GM18511 (cell line): ENCODE results near the gene SNTA1.
"Not testable (repeated sequence)": the region's sequence is repeated elsewhere in the genome, so short reads cannot be mapped to it uniquely, and the experiment has no call there.

Experiments used
- ATAC-seq: cut with Tn5 transposase; IDR thresholded peaks from one replicate; pipeline ENCODE4 v1.9.1; 2021; ENCODE audit warnings: mild to moderate bottlenecking, moderate library complexity; ENCODE audit not compliant: unreplicated experiment

Gene SNTA1

DNA sequence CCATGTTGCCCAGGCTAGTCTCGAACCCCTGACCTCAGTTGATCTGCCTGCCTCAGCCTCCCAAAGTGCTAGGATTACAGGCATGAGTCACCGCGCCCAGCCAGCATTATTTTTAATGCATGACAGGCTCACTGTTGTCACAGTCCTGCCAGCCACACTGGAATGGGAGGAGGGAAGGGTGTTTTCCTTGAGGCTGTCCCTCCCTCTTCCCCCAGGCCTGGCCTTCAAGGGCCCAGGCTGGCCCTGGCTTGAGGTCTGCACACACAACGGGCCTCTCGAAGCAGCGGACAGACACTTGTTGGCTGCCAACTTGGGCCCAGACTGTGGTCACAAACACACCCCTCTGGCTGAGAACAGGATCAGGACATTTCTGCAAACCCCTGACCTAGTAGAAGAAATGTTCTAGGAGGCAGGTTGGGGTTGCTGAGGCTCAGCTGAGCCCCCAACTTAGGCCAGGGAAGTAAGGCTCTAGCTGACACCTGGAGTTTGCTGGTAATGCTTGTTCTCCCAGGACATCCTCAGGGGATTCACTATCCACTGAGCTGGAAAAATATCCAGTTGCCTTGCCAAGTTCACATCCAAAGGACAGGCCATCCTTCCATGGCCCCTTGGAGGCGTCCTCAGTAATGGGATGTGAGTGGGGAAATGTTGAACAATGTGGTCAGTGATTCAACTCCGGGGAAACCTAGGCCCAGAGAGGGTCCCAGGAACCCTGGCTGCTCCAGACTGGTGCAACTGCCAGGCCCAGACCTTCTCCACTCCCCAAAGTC, 9.9 kb downstream of the SNTA1 start:
- ATAC-seq: no peak

DNA sequence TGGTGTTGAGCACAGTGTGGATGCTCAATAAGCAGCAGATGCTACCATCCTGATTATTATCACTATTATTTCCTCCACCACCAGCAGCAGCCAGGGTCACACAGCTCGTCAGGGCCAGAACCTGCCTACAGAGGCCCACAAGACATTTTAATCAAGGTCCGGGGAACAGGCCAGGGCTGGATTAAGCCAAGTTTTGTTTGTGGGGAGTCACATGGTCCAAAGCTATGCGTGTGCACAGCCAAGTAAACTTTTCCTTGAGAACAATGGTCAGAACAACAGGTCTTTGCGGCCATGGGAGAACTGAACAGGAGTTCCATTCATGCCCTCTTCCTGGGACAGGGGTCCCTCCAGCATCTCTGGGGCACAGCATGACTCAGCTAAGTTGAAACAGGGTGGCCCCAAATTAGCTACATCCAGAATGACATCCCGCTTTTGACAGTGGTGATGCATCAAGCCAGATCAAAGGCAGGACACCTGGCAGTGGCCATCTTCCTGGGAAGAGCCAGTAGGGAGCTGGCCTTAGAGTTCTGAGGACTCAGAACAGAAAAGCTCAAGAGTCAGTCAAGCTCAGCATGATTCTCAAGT, 11.7 kb downstream of the SNTA1 start:
- no peak for ATAC-seq

DNA sequence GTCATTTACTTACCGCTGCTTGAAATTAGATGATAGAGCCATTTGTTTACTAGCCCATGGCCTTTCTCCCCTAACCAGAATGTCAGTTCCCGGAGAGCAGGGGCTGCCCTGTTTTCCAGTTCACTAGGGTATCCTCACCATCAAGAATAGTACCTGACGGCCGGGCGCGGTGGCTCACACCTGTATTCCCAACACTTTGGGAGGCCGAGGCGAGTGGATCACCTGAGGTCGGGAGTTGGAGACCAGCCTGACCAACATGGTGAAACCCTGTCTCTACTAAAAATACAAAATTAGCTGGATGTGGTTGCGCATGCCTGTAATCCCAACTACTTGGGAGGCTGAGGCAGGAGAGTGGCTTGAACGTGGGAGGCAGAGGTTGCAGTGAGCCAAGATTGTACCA, 19.7 kb downstream of the SNTA1 start:
- ATAC-seq: not testable (repeated sequence)

DNA sequence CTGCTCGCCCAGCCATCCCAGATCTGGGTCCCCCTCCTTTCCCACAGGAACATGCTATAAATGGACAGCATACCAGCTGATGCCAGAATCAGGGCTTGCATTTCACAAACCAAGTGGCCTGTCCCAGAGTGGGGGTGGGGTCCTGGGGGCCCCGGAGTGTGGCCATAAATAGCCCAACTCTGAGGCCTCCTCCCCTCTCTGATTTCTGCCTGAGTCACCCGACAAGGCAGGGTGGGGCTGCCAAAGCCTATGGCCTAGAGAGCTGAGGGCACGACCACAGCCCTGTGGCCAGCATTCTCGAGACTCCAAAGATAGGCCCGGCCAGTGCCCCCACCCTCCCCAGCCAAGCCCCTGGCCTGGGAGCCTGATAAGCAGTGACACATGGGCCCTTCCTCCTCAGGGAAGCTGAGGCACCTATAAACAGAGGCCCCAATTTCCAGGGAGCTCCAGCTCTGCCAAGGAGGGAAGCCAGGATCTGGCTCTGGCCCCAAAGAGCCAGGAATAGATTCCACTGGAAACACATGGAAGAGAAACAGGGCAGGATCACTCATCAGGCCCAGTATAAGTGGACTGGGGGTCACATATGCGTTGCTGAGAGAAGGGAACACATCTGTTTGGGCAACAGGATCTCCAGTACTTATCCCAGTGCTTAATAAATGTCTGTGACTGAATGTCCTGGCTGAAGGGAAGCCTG, 20.3 kb downstream of the SNTA1 start:
- no peak for ATAC-seq

DNA sequence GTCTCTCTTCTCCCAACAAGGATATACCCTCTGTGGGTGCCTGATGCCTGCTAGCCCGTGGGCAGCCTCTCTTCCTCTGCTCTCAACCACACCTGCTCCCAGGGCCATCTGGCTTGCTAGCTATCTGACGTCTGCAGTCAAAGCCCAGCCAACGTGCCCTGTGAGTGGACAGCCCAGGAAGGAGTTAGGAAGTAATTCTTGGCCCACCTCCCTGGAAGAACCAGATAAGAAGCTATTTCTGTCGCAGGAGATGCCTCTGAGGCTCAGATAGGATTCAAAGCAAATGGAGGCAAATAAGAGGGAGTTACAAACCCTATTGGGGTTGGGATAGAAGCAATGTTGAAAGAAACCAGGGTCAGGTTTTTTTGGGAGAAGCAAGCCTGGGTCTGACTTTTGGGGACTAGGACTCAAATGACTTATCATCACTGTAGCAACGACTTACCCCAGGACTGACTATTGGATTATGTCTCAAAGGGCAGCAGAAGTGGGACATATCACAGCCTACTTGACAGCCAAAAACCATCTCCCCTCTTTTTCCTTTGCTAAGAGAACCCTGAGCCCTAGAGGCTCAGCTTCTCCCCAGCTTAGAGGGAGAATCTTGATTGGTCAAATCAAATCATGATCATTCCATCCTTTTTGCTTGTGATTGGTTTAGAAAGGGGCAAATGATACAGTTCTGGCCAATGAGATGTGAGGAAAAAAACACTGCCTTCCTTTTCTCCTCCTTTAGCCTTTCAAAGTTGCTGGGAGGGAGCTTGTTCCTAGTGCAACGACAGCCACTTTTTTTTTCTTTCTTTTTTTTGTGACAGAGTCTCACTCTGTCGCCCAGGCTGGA, 24.2 kb downstream of the SNTA1 start:
- ATAC-seq: no peak

DNA sequence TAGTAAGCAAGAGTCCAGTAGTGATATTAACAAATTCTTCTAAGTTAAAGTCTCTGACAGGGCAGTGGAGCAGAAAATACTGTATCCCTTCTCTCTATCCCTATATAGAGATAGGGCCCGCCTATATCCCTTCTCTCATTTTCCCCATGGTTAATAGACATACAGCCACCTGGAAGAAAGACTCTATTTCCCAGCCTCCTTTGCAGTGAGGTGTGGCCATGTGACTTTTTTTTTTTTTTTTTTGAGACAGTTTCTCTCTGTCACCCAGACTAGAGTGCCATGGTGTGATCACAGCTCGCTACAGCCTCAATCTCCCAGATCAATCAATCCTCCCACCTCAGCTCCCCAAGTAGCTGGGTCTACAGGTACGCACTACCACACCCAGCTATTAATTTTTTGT, 25.5 kb downstream of the SNTA1 start:
- ATAC-seq: no peak

DNA sequence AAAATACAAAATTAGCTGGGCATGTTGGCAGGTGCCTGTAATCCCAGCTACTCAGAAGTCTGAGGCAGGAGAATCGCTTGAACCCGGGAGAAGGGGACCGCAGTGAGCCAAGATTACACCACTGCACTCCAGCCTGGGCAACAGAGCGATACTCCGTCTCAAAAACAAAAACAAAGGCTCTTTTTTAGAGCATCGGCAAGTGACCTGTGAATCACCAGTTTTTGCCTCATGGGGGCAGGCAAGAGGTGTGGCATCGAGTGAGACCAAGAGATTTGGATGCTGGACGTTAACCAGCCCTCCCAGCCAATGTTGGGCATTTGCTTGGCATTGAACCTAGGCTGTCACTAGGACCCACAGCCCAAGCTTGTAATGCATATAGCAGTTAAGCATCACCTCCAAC, 27.6 kb downstream of the SNTA1 start:
- no peak for ATAC-seq

DNA sequence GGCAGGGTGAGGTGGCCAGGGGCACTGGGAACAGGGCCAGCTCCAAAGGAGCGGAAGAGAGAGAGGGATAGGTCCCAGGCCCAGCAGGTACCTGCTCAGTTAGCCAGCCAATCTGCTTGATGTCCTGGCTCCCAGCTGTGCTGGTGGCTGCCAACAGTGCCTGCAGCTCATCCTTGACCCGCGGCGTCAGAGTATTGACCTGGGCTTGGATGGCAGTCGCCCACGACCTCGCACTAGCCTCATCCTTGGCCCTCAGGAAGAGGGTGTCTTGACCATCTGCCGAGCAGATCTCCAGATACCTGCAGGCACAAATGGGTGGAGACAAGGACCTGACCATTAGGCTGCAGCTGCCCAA, 31.1 kb downstream of the SNTA1 start:
- no peak for ATAC-seq

DNA sequence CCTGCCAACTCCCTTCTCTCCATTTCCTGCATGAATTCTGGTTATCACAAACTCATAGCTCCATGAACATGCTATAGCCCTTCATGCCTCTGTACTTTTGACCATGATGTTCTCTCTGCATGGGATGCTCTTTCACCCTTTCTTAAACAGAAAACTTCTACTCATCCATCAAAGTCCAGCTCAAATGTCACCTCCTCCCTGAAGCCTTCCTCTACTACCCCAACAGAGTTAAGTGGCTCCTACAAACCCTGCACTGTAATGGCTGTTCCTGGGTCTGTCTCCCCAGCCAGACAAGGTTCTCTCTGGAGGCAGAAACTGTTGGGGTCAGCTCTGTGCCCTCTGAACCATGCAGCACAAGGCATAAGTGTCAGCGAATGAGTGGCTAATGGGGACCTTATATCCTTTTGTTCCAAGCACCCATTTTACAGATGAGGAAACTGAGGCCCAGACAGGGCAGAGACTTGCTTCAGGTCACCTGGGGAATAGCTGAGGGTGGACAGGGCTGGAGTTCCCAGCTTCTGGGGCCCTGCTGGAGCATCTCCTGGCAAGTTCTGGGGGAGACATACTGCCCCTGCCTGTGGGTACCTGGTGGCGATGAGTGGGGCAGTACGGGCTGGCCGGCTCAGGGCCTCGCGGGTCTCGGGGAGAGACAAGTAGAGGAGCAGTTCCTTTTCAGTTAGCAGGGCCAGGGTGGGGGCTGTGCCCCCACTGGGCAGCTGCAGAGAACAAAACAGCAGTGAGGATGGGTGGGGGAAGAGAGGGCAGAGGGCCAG, 31.7 kb downstream of the SNTA1 start:
- no peak for ATAC-seq

DNA sequence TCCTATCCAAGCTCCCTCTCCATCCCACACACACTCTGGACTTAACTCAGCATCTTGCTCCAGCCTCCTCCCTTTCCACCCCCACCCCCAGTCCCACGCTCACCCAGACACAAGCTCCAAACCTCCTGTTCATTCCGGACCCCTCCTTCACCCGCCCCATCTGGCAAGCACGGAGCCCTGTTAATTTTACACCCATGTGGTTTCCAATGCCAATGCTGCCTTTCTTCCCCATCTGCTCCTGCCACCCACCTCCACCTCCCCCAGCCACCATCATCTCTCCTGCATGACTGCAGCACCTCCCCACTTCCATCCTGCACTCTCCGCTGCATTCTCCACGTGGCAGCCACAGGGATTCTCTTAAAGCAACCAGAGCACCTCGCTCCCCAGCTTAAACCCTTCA, 32.3 kb downstream of the SNTA1 start:
- ATAC-seq: no peak

DNA sequence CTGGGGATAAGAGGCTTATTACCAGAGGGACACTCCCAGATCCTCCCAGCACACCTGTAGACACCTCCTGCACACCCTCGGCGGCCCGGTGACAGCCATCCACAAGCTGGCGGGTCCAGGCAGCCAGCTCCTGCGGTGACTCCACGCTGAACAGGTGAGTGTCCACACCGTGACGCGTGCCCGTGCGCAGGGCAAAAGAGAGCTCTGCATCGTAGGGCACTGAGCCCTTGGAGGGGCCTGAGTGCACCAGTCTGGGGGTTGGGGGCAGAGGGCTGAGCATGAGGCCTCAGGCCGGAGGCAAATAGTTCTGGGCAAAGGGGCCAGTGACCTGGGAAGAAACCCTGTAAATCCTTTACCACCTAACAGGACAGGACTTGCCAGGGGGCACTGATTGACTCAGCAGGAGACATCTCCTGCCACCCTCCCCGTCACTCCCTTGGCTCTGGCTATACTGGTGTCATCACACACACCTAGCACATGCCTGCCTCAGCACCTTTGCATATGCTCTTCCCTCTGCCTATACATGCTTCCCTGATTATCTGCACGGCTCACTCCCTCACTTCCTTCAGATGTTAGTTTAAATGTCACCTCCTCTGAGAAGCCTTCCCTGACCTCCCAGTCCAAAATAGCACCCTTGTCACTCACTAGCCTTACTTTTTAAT, 33.4 kb downstream of the SNTA1 start:
- no peak for ATAC-seq

DNA sequence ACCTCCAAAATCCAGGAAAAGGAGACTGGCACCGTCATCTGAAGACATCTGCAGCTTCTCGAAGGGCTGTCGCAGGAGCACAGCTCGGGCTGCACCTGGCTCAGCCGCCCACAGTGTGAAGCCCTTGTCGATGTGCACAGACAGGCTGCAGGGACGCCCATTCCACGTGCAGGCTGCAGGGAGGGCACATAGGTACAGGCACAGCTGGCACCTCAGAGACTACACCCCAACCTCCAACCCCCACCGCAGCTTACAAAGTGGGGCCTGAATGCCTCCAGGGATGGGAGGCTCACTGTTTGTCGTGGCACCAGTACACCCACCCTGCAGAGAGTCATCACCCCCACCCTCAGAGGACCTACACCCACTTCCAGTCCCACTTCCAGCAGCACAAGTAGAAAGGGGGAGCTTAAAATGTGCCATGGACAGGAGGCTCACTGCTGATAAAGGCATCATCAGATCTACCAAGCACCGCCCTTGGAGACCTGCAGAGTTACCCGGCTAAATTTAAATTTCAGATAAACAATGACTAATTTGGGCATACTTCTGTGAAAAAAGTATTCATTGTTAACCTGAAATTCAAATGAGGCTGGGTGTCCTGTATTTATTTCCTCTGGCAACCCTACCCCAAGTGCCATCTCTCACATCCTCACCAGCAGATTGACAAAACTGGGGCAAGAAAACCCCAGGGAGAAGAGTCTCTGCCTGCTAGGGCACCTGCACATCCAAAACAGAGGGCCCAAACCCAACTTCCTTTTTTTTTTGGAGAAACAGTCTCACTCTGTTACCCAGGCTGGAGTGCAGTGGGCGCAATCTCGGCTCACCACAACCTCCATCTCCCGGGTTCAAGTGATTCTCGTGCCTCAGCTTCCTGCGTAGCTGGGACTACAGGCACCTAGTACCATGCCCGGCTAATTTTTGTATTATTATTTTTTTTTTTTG, 34.6 kb downstream of the SNTA1 start:
- ATAC-seq: no peak

DNA sequence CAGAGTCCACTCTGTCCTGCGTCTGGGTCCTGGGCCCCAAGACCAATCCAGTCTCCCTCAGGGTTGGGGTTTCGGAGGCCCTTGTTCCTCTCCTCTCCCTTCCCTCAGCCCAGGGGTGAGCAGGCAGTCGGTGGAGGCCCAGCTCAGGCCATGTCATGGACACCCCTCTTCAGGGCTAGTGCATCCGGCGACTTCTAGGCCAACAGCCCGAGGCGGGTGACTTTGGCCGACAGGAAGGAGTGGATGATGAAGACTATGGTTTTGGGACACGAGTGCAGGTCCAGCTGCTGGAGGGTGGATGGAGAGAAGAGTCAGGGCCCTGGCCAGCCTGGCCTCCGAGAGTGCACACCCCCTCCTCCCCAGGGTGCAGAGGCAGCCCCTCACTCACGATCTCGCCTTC, 35.2 kb downstream of the SNTA1 start:
- ATAC-seq: no peak

DNA sequence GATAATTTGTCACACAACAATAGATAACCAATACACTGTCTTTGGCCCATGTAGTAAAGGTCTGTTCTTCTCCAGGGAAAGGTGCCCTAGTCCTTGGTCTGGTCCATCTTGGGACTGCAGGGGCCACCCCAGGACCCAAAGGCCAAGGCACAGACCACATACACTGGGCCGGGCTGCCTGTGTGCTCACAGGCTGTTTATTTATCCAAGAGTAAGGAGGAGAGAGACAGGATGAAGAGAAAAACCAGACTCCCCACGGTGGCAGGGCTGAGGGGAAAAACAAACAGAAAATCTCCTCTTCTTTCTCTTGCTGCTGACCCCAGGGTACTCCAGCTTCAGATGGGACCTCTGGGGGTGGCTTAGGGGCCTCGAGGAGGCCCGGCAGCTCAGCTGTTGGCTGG, 35.8 kb downstream of the SNTA1 start:
- ATAC-seq: no peak

DNA sequence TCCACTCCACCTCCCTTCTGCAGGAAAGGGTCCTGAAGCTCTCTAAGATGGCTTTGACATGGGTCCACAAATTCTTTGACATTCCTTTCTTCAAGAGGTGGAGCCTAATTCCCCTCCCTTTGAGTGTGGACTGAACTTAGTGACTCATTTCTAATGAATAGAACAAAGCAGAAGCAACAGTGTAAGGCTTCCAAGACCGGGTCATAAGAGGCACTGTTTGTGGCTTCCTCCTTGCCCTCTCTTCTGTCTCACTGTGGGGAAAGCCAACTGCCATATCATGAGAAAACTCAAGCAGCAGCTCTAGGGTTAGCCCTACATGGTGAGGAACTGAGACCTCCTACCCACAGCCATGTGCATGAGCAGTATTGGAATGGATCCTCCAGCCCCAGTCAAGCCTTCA, 36.3 kb downstream of the SNTA1 start:
- no peak for ATAC-seq

DNA sequence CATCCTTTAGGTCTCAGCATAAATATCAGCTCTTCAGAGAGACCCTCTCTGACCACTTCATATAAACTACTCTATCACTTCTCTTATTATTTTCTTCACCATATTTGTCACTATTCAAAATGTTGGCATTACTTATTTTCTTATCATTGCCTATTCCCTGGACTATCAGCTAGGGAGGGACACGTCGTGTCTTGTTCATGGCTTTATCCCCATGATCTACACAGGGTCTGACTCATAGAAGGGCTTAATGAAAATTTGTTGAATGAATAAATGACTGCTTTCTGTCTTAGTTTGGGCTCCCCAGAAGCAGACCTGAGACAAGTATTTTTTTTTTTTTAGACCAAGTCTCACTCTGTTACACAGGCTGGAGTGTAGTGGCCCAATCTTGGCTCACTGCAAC, 39.3 kb downstream of the SNTA1 start:
- ATAC-seq: no peak

DNA sequence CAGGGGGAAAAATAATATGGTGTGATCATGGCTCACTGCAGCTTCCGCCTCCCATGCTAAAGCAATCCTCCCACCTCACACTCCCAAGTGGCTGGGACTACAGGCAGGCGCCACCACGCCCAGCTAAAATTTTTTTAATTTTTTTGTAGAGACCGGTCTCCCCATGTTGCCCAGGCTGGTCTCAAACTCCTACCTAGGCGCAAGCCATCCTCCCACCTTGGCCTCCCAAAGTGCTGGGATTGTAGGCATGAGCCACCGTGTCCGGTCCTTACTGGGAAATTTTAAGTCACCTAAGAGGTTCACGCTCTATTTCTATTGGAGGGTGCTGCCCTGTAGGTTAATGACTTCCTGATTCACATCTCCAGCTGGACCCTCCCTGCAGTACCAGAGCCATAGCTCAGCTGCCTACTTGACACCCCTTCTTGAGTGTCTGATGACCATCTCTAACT, 41.6 kb downstream of the SNTA1 start:
- no peak for ATAC-seq

DNA sequence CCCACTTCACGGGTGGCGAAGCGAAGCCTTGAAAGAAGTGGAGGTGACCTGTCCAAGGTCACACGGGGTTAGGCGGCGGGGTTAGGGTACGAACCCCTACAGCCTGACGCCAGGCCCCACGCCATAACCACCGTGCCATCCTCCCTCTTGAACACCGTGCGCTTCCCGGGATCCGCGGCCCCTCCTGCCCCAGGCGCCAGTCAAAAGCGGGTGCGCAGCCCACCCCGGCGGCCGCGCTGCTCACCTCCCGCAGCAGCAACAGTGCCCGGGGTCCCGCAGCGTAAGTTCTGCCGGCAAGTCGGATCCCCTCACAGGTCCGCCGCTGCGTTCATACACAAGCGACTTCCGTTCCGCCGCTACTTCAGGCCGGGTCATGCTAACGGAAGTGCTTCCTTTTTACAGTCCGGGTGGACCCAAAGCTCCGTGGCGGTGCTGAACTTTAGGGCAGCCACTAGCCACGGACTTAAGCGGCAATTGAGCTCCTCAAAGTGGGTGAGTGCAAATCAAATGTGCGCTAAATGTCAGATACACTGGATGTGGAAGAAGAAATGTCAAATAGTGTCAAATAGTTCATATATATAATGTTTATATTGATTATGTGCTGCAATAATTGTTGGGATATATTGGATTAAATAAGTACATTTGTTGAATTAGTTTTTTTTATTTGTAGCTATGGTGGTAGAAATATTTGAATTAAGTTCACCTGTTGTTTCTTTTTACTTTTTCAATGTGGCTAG, 42.2 kb downstream of the SNTA1 start, which contains the start of gene CDK5RAP1:
CDK5RAP1 (minus strand) TSS at position 336 of the 737 bp plus-strand sequence. CDS start 4,455 bp downstream, outside the sequence.
- ATAC-seq: peak; percentile 93
